Activated CD8-positive, alpha-beta memory T cell treated with anti-CD3 and anti-CD28 coated beads for 1 hour (primary cell): Measurements from ENCODE around the gene CLSTN2.
"Not testable (repeated sequence)": the region's sequence is repeated elsewhere in the genome, so short reads cannot be mapped to it uniquely, and the experiment has no call there.

Experiments
- DNase-seq, 2 donors: peaks; one replicate each; pipeline ENCODE4 v3.0.0-alpha.2; 2020; ENCODE audit warnings: low read depth in 1 of 2; ENCODE audit errors: extremely low read depth in 1 of 2

Gene CLSTN2

DNA sequence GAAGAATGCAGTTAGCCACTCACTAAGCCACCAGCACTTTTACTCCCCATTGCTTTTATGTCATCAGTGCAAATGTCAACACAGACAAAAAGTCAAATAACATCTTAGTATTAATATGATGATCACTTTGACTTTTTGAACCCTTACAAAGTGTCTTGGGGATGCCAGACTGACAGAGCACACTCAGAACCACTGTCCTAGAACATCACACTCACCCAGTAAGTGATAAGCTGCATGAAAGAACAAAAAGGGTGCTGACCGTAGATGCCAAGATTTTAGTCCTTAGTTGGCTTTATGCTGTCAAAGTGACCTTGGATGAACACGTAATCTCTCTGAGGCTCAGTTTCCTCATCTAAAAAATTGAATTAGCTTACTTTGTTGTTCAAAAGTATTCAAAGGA lies 463.4 kb downstream of the CLSTN2 start:
- DNase-seq: no peak

DNA sequence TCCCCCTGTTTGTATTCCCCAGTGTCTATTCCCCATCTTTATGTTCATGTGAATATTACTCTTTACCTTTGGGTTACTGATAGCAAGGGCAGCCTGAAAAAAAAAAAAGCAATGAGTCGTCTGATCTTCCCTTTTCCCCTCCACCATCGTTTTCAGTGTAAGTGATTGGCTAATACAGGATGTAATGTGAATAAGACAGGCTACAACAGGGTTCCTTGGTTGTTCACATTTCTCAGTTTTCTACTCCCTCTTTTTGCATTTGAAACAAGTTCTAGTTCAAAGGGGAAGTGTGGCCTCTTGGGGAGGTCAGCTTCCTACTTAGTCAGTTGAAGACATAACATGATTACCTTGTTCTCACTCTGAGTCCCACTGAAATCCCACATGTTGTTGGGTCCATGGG lies 464.9 kb downstream of the CLSTN2 start:
- DNase-seq: no peak

DNA sequence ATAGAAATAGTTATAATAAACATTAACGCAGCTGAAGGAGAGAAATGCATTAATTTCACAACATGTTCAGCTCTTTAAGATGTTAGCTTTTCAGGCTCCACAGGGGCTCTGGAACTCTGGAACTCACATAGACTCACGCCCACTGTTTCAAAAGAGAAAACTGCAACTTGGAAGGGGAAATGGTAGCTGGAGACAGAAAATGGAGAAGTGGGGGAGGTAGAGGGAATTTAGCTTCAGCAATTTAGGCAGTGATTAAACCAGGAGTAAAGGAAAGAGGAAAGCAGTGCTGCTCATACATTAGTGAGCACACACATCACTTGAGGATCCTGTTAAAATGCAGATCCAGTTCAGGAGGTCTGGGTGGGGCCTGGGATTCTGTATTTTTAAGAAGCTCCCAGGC lies 468.1 kb downstream of the CLSTN2 start:
- no peak for DNase-seq

DNA sequence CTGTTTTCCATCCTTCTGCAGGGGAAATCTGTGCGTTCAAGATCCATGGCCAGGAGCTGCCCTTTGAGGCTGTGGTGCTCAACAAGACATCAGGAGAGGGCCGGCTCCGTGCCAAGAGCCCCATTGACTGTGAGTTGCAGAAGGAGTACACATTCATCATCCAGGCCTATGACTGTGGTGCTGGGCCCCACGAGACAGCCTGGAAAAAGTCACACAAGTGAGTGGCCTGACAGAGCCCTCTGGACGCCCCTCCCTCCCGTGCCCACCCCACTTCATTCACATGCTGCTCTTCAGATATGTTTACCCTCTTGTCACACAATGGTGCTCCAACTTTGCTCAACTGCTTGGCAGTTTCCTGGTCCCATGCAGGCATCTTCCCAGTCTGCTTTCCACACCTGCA lies 468.6 kb downstream of the CLSTN2 start:
- no peak for DNase-seq

GRCh38 chr3:140406655-140407054 lies 471.7 kb downstream of the CLSTN2 start:
- DNase-seq: no peak

DNA sequence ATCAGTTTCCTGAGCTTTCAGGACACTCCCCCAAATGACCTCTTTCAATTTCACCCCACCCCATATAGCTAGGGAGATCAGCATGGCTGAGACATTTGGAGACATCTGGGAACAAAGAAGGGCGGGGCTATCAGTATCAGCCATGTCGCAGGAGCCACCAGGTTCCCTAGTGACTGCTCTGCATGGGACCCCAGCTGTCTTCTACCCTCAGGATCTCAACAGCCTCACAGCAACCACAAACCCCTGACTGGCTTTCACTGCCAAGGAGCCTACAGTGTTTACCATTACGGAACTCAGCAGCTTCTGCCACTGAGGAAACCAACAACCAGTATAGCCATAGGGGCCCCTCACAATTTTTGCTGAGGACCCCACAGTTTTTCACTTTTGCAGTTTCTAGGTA lies 473.3 kb downstream of the CLSTN2 start:
- no peak for DNase-seq

GRCh38 chr3:140416666-140417065 lies 481.7 kb downstream of the CLSTN2 start:
- DNase-seq: no peak

- no peak for DNase-seq
Measured at GRCh38 chr3:140420621-140421357, 485.8 kb downstream of the CLSTN2 start.

DNA sequence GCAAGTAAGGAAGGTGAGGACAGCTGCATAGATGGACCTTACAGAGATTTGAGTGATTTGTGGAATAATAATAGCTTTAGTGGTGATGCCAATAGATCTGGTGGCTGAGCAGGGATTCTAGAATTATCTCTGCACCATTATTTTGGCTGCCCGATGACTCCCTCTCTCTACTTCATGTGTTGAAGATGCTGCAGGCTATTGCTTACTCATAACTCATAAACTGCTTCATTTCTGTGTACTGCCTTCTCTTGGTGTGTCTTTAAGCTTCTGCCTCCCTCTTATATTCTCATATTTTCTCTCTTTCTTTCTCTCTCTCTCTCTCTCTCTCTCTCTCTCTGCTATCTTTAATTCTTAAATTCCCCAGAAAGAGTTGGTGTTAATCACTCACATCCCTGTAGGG lies 486.9 kb downstream of the CLSTN2 start:
- DNase-seq: no peak

DNA sequence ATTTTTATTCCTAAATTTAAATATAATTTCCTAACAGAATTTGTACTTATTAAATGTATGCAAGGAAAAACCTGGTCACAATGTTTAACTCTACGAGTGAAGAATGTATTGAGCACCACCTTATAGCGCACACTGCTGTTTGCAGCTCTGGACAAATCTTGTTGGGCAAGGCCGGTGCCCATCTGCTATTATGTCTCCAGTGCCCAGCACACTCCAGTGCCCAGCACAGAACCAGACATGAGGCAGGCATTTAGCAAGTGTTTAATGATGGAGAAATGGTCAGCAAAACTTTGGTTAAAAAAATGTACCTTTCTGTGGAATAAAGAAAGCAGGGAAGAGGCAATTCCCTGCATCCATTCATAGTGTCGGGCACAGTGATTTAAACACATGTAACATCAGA lies 488.2 kb downstream of the CLSTN2 start:
- DNase-seq: no peak

DNA sequence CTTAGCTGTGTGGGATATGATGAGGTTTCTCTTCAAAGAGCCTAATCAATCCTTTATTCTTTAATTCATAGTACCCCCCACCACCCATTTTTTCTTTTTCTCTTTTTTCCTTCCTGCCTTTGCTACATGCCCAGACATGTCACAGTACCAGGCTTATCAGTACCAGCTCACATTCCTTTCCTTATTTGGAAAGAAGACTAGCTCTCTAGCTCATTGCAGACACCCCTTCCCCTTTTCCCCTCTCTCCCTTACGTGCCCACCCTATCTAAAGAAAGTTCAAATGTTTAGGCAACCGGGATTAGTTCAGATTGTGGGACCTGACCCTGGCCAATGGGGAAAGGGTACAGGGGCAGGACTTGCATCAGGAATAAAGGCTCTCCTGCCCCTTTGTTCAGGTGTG lies 488.6 kb downstream of the CLSTN2 start:
- DNase-seq: not testable (repeated sequence)

GRCh38 chr3:140424211-140424610 lies 489.2 kb downstream of the CLSTN2 start:
- no peak for DNase-seq

GRCh38 chr3:140424726-140425125 lies 489.7 kb downstream of the CLSTN2 start:
- DNase-seq: no peak

DNA sequence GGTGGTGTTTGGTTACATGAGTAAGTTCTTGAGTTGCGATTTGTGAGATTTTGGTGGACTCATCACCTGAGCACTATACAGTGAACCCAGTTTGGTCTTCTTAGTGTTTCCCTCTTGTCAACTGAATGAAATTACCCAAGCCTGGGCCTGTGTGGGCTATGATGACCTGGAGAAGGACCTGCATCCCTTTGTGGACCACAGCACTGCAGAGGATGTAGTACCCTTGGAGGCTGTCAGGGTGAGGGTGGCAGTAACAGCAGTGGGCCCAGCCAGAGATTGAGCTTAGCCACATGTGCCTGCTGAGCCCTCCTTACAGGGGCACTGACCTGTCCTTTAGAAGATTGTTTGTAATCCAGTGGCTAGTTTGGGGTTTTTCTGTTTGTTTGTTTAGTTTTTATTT lies 492.8 kb downstream of the CLSTN2 start:
- DNase-seq: no peak

DNA sequence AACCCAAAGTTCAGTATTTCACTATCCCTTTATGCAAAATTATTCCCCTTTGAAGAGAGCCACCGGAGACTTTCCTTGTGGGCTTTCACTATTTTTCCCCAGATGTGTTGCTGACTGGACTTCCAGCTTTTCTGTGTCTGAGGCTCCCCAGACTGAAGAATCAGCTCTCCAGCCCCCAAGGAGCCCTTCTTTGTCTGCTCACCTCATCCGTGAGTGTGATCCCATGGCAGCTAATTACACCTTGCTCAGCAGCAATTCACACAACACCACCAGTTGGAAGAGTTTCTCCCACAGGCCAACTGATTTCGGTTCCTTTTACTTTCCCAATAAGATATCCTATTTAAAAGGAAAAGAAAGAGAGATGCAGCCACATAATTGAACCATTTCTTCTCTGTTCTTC lies 493.4 kb downstream of the CLSTN2 start:
- DNase-seq: no peak

- DNase-seq: no peak
Measured at GRCh38 chr3:140429791-140430190, 494.8 kb downstream of the CLSTN2 start.

GRCh38 chr3:140430494-140430893 lies 495.5 kb downstream of the CLSTN2 start:
- DNase-seq: no peak

- DNase-seq: no peak
Measured at GRCh38 chr3:140432229-140432669, 497.3 kb downstream of the CLSTN2 start.

GRCh38 chr3:140433431-140433830 lies 498.4 kb downstream of the CLSTN2 start:
- DNase-seq: no peak

DNA sequence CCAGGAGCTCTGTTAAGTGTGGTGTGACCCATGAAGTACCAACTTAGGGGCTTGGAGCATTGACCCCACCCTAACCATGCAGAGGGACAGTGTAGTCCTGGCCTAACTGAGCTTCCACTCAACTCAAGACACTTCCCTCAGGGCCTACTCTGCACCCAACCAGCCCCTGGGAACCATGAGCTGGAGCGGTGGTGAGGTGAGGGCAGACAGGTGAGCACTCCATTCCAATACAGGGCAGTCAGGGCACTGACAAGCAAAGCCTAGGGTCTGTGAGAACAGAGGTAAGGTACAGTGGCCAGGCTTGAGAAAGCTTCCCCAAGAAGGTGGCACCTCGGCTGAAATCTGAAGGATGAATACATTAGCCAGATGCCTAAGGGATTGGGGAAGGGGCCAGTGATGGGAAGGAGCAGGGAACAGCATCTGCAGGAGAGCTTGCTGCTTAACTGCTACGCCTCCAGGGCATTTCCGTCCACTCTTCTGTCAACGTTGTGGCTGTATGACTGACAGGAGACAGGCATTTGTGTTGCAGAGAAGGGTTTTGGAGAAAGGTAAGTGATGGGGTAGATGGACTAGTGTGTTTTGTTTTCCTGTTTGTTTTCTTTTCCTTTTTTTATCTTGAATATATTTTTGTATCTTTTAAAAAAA lies 499.4 kb downstream of the CLSTN2 start:
- DNase-seq: no peak

- no peak for DNase-seq
Measured at GRCh38 chr3:140436421-140436820, 501.4 kb downstream of the CLSTN2 start.

GRCh38 chr3:140438736-140439470 lies 503.9 kb downstream of the CLSTN2 start:
- DNase-seq: no peak
